ENCODE measurements around the gene PFDN1. TPM values are rescaled to one million over a fixed set of nuclear protein-coding genes. Genes with fewer than 3 reads are reported as not detected.

Gene PFDN1
- total RNA-seq, 4 donors from 2014 or later = 42.7 to 102 (median 70.9) TPM

- intact Hi-C loops (cut with DNase I; ENCODE audit: low total_unique reads) = loop anchor here (5.0 kb wide), 1 partner anchor 104 kb away; the partner anchor contains the start of gene HBEGF
- H3K9me3 ChIP-seq = no peaks in the 10 kb centered on the region
- no peaks in the 10 kb centered on the region for H3K27me3 ChIP-seq
- H3K4me3 ChIP-seq = no peak overlapping the region
- no peaks in the 10 kb centered on the region for H3K36me3 ChIP-seq
- peaks cover 6 to 16% of the 10 kb centered on the region in 2 donors for H3K4me1 ChIP-seq
- no peak overlapping the region for H3K27ac ChIP-seq
- TF ChIP-seq CTCF (IDR thresholded peaks at IDR 0.05) (no peak), POLR2A (IDR thresholded peaks at IDR 0.05) (no peak)
- no peak for DNase-seq
Measured at GRCh38 chr5:140243706-140244250, 59.1 kb downstream of the PFDN1 start.

GRCh38 chr5:140242890-140243585 is 59.9 kb downstream of the PFDN1 start:
- no peak for TF ChIP-seq POLR2A (IDR thresholded peaks at IDR 0.05)
- TF ChIP-seq CTCF (IDR thresholded peaks at IDR 0.05) = no peak
- Histone ChIP-seq H3K9me3 (no peaks in the 10 kb centered on the region), H3K27ac (no peak overlapping the region), H3K27me3 (no peaks in the 10 kb centered on the region), H3K4me1 (peaks cover 6 to 16% of the 10 kb centered on the region in 2 donors), H3K4me3 (no peak overlapping the region), H3K36me3 (no peaks in the 10 kb centered on the region)
- intact Hi-C loops (cut with DNase I; ENCODE audit: low total_unique reads) = loop anchor here (5.0 kb wide), 1 partner anchor 104 kb away; the partner anchor contains the start of gene HBEGF
- DNase-seq = peak in 1 of 2 donors; percentile 46

GRCh38 chr5:140242099-140242498 is 60.8 kb downstream of the PFDN1 start:
- Histone ChIP-seq H3K4me3 (no peak overlapping the region), H3K27me3 (no peaks in the 10 kb centered on the region), H3K9me3 (no peaks in the 10 kb centered on the region), H3K4me1 (peaks cover 6 to 16% of the 10 kb centered on the region in 2 donors), H3K36me3 (no peaks in the 10 kb centered on the region), H3K27ac (peak overlapping the region in 1 of 2 donors; percentile 51)
- no peak for DNase-seq
- intact Hi-C loops (cut with DNase I; ENCODE audit: low total_unique reads) = loop anchor here (5.0 kb wide), 1 partner anchor 105 kb away; the partner anchor contains the start of gene HBEGF
- TF ChIP-seq POLR2A (IDR thresholded peaks at IDR 0.05) (no peak), CTCF (IDR thresholded peaks at IDR 0.05) (no peak)

- Histone ChIP-seq H3K27ac (peak overlapping the region in 1 of 2 donors; percentile 51), H3K36me3 (no peaks in the 10 kb centered on the region), H3K4me3 (no peak overlapping the region), H3K9me3 (no peaks in the 10 kb centered on the region), H3K27me3 (no peaks in the 10 kb centered on the region), H3K4me1 (peaks cover 6 to 16% of the 10 kb centered on the region in 2 donors)
- TF ChIP-seq POLR2A (IDR thresholded peaks at IDR 0.05) = no peak
- TF ChIP-seq CTCF (IDR thresholded peaks at IDR 0.05) = peak in 1 of 4 experiments; percentile 9
- DNase-seq = peak; percentile 87 to 88
- intact Hi-C loops (cut with DNase I; ENCODE audit: low total_unique reads) = loop anchor here (5.0 kb wide), 1 partner anchor 106 kb away; the partner anchor contains the start of gene HBEGF
Measured at GRCh38 chr5:140240987-140241706, 61.8 kb downstream of the PFDN1 start.

Measured in uterus (tissue), 4 donors.